GM12892 (cell line): Measurements from ENCODE around the gene GCC2.
"Not testable (repeated sequence)": the region's sequence is repeated elsewhere in the genome, so short reads cannot be mapped to it uniquely, and the experiment has no call there.

Experiments
- POLR2A ChIP-seq: IDR thresholded peaks from 2 replicates; pipeline ENCODE4 v1.6.1; 2011; ENCODE audit warnings: low read depth, low read length, control low read depth
- POLR2AphosphoS5 ChIP-seq: IDR thresholded peaks from 2 replicates; pipeline ENCODE4 v1.6.1; 2011; ENCODE audit warnings: low read depth, low read length, control low read depth
- TAF1 ChIP-seq: IDR thresholded peaks from 2 replicates; pipeline ENCODE4 v1.6.1; 2011; ENCODE audit warnings: low read depth, mild to moderate bottlenecking, control low read depth, low read length, borderline replicate concordance

GRCh38 chr2:108556581-108556980, 107.6 kb downstream of the GCC2 start:
- TF ChIP-seq POLR2A, POLR2AphosphoS5, TAF1: not testable (repeated sequence)
